Fibroblast of the conjunctiva (primary cell): Measurements from ENCODE around the gene QDPR.
A peak's percentile ranks its signal among the peaks of the same experiment; 100 is the strongest.

Experiments used
- DNase-seq: peaks from one replicate; pipeline ENCODE4 v3.0.0-alpha.2; 2010; ENCODE audit warnings: low read depth

The QDPR gene

GRCh38 chr4:17526695-17527477, 15.0 kb upstream of the QDPR start:
- DNase-seq: no peak

GRCh38 chr4:17523662-17524061, 11.8 kb upstream of the QDPR start:
- no peak for DNase-seq

GRCh38 chr4:17521595-17521994, 9.7 kb upstream of the QDPR start:
- no peak for DNase-seq

GRCh38 chr4:17517664-17518063, 5.8 kb upstream of the QDPR start:
- no peak for DNase-seq

GRCh38 chr4:17516980-17517379, 5.1 kb upstream of the QDPR start:
- DNase-seq: no peak

GRCh38 chr4:17515445-17516407, 3.8 kb upstream of the QDPR start:
- DNase-seq: no peak

GRCh38 chr4:17514865-17515264, 3.0 kb upstream of the QDPR start, which contains the start of gene CLRN2:
Gene CLRN2, plus strand, starts transcription at chr4:17515165. Its CDS starts 102 bp downstream, at chr4:17515267.
- no peak for DNase-seq

GRCh38 chr4:17512973-17513665, 1.2 kb upstream of the QDPR start:
- DNase-seq: no peak

GRCh38 chr4:17511509-17511949, 361 bp downstream of the QDPR start:
- no peak for DNase-seq

- no peak for DNase-seq
These were observed 839 bp downstream of the QDPR start for GRCh38 chr4:17511051-17511450.

- no peak for DNase-seq
These were observed 1.3 kb downstream of the QDPR start for GRCh38 chr4:17510582-17510981.

GRCh38 chr4:17504081-17504480, 7.8 kb downstream of the QDPR start:
- DNase-seq: no peak

GRCh38 chr4:17502756-17503155, 9.1 kb downstream of the QDPR start:
- no peak for DNase-seq

- DNase-seq: no peak
These were observed 11.3 kb downstream of the QDPR start for GRCh38 chr4:17500574-17500973.

GRCh38 chr4:17497890-17498523, 13.9 kb downstream of the QDPR start:
- no peak for DNase-seq

- DNase-seq: peak; percentile 73
These were observed 17.4 kb downstream of the QDPR start for GRCh38 chr4:17494258-17495190.

- DNase-seq: no peak
These were observed 18.3 kb downstream of the QDPR start for GRCh38 chr4:17493619-17494018.

GRCh38 chr4:17492876-17493275, 19.0 kb downstream of the QDPR start:
- no peak for DNase-seq

- no peak for DNase-seq
These were observed 19.7 kb downstream of the QDPR start for GRCh38 chr4:17492058-17492741.

- no peak for DNase-seq
These were observed 20.7 kb downstream of the QDPR start for GRCh38 chr4:17491196-17491595.
